NCI-H748 treated with DMSO at 0.1 percent for 48 hours (cell line): Measurements from ENCODE around the gene ANKRD12.
"Not testable (repeated sequence)": the region's sequence is repeated elsewhere in the genome, so short reads cannot be mapped to it uniquely, and the experiment has no call there.

ENCODE experiments used
- DNase-seq: peaks from one replicate; lab custom pipeline; 2025; lab: John Stamatoyannopoulos, UW

Gene ANKRD12

DNA sequence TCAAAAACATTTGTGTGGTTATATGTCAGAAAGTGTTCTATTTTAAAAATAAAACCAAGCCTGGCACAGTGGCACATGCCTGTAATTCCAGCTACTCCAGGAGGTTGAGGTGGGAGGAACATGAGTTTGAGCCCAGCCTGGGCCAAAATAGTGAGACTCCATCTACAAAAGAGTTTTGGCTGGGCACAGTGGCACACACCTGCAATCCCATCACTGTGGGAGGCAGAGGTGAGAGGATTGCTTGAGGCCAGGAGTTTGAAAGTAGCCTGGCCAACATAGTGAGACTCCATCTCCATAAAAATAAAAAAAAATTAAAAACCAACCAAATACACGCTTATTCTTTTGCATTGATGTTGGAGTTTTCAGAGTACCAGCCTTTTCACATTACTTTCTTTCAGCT is 9.6 kb downstream of the ANKRD12 start:
- DNase-seq, result no peak

DNA sequence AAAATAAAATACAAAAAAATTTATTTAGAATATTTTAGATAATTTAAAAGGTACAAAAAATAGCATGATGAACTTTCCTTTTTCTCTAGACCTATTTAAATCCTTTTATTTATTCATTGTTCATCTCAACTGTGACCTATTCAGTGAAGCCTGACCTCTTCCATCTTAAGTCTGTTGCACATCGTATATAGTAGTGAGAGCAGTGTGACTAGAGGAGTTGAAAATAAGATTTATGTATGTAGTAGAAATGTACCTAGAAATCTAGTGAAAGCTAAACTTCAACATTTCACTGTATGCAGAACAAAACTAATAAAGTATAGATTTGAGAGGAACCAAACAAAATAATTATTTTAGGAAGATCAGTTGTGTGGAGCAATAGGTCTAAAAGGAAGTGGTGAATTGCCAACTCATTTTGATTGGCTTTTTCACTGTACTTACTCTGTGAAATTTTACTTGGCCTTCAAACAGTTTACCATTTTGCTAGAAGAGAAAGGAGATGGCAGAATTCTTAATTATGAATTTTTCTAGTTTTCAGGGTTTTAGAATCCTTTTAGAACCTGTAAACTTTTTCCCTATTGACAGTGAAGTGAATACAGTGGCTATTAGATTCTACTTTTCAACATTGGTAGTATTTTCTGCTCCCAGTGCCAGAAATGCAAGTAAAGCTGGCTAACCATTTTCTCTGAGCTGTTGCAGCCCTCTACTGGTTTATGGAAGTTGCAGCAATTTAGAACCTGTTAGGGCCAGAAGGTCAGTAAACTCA is 11.0 kb downstream of the ANKRD12 start:
- no peak for DNase-seq

DNA sequence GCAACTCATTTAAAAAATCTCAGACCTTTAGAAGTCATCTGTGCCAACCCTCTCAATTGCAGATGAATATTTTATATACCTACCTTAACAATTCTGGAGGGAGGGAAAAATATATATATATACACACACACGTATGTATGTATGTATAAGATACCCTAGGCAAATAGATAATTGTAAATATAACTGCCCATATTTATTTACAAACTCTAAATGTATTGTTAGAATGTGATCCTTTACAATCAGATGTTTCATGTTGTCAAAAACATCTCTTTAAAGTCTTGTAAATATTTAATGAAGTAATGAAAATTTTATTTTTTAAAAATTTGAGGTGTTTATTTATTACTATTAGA is 11.6 kb downstream of the ANKRD12 start:
- DNase-seq, result no peak

DNA sequence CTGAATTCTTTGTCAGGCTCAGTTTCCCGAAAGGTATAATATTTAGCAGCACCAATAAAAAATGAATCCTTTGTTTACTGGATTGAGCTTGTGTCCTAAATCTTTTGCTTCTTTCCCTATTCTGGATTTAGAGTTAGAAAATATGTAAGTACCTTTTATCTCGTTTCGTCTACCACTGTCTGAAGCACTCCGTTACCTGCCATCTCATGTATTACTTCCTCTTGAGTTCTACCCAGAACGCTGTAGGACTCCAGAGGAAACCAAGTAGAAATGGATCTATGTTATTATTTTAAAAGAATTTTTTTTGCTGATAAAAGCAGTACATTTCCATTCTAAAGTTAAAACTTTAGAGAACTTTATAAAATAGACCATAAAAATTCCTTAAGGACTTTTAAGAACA is 13.5 kb downstream of the ANKRD12 start:
- DNase-seq, result no peak

DNA sequence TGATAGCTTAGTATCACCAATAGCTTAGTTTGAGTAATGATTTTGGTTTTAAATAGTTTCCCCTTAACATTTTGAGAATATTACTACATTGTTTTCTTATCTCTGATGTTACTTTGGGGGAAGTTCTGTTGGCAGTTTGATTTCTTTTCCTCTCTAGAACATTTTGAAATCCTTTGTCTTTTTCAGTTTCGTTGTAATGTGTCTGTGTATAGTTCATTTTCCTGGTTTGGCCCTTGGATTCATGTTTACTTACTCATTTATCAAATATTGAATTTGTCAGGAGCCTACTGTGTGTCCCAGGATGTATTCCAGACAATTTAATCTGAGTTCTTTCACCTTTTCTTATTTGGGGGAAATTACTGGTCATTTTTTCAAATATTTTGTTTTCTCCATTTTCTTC is 16.7 kb downstream of the ANKRD12 start:
- no peak for DNase-seq

DNA sequence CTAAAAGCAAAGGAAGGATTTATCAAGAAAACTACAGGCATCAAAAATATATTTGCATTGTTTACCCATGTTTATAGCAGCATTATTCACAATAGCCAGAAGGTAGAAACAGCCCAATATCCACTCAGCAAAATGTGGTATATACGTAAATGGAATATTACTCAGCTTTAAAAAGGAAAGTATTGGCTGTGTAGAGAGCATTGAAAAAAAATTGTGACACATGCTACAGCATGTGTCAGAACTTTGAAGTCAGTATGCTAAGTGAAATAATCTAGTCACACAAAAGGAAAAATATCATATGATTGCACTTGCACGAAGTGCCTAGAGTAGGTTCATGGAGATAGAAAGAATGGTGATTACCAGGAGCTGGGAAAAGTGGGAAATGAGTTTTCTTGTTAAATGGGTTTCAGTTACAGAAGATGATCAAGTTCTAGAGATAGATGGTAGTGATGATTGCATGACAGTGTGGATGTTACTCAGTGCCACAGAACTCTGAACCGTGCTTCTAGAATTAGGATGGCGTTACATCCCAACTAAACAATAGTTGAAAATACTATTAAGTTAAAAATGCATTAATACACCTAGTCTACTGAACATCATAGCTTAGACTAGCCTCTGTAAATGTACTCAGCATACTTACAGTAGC is 20.1 kb downstream of the ANKRD12 start:
- no peak for DNase-seq

DNA sequence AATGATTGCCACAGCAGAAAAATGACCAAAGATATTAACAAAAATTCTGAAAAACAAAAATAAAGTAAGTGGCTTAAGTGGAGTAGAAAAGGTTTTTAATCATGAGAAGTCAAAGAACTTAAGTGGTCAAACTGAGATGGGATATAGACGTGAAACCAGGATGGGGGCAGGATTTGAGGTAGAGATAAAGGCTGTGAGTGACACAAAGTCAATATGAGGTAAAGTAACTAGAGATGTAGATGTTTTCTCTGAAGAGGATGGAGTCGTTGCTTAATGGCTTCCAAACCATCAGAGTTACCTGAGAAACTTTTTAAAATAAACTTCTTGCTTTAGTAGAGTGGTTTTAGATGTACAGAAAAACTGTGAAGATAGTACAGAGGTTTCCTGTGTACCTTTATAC is 21.2 kb downstream of the ANKRD12 start:
- DNase-seq, result no peak

DNA sequence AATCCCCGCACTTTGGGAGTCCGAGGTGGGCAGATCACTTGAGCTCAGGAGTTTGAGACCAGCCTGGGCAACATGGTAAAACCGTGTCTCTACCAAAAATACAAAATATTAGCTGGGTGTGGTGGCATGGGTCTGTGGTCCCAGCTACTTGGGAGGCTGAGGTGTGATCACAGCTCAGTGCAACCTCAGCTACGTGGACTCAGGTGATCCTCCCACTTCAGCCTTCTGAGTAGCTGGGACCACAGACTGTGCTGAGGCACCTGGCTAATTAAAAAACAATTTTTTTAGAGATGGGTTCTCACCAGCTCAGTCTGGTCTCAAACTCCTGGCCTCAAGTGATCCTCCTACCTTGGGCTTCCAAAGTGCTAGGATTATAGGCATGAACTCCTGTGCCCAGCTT is 23.4 kb downstream of the ANKRD12 start:
- no peak for DNase-seq

DNA sequence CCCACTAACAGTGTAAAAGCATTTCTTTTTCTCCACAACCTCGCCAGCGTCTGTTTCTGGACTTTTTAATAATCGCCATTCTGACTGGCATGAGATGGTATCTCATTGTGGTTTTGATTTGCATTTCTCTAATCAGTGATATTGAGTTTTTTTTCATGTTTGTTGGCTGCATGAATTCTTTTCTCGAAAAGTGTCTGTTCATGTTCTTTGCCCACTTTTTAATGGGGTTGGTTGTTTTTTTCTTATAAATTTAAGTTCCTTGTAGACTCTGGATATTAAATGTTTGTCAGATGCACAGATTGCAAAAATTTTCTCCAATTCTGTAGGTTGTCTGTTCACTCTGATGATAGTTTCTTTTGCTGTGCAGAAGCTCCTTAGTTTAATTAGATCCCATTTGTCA is 26.1 kb downstream of the ANKRD12 start:
- DNase-seq, result not testable (repeated sequence)

DNA sequence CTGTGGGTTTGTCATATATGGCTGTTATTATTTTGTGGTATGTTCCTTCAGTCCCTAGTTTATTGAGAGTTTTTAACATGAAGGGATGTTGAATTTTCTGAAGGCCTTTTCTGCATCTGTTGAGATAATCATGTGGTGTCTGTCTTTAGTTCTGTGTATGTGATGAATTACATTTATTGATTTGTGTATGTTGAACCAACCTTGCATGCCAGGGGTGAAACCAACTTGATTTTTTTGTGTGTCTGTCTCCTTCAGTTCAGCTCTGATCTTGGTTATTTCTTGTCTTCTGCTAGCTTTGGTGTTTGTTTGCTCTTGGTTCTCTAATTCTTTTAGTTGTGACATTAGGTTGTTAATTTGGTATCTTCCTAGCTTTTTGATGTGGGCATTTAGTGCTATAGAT is 27.6 kb downstream of the ANKRD12 start:
- DNase-seq, result not testable (repeated sequence)

DNA sequence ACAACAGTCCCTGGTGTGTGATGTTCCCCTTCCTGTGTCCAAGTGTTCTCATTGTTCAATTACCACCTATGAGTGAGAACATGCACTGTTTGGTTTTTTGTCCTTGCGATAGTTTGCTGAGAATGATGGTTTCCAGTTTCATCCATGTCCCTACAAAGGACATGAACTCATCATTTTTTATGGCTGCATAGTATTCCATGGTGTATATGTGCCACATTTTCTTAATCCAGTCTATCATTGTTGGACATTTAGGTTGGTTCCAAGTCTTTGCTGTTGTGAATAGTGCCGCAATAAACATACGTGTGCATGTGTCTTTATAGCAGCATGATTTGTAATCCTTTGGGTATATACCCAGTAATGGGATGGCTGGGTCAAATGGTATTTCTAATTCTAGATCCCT is 29.3 kb downstream of the ANKRD12 start:
- not testable (repeated sequence) for DNase-seq

DNA sequence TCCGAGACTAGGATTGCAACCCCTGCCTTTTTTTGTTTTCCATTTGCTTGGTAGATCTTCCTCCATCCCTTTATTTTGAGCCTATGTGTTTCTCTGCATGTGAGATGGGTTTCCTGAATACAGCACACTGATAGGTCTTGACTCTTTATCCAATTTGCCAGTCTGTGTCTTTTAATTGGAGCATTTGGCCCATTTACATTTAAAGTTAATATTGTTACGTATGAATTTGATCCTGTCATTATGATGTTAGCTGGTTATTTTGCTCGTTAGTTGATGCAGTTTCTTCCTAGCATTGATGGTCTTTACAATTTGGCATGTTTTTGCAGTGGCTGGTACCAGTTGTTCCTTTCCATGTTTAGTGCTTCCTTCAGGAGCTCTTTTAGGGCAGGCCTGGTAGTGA is 32.9 kb downstream of the ANKRD12 start:
- not testable (repeated sequence) for DNase-seq

DNA sequence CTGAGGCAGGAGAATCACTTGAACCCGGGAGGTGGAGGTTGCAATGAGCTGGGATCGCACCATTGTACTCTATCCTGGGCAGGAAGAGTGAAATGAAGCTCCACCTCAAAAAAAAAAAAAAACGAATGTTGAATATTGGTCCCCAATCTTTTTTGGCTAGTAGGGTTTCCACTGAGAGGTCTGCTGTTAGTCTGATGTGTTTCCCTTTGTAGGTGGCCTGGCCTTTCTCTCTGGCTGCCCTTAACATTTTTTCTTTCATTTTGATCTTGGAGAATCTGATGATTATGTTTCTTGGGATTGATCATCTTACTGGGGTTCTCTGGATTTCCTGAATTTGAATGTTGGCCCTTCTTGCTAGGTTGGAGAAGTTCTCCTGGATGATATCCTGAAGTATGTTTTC is 35.3 kb downstream of the ANKRD12 start:
- not testable (repeated sequence) for DNase-seq

DNA sequence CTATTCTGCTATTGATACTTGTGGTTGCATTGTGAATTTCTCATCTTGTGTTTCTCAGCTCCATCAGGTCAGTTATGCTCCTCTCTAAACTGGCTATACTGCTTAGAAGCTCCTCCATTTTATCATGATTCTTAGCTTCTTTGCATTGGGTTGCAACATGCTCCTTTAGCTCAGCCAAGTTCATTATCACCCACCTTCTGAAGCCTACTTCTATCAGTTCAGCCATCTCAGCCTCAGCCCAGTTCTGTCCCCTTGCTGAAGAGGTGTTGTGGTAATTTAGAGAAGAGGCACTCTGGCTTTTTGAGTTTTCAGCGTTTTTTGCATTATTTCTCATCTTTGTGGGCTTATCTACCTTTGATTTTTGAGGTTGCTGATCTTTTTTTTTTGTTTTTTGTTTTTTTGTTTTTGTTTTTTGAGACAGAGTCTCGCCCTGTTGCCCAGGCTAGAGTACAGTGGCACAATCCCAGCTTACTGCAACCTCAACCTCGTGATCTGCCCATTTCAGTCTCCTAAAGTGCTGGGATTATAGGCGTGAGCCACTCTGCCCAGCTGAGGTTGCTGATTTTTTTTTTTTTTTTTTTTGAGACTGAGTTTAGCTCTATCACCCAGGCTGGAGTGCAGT is 36.0 kb downstream of the ANKRD12 start:
- DNase-seq, result no peak

DNA sequence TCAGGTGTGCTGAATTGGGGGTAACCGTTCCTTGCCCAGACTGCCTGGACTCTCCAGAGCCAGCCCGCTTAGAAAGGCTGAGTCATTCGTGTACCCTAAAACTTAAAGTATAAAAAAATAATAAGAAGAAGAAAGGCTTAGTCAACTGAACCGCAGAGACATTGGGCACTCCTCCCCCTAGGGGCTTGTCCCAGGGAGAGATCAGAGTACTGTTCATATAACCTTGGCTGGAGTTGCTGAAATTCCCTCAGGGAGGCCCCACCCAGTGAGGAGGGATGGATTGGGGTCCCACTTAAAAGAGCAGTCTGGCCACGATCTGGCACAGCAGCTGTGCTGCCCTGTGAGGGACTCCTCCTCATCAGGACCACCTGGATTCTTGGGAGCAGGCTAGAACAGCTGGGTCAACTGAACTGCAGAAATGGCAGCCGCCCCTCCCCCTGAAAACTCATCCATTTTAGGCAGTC is 37.2 kb downstream of the ANKRD12 start:
- DNase-seq, result no peak

DNA sequence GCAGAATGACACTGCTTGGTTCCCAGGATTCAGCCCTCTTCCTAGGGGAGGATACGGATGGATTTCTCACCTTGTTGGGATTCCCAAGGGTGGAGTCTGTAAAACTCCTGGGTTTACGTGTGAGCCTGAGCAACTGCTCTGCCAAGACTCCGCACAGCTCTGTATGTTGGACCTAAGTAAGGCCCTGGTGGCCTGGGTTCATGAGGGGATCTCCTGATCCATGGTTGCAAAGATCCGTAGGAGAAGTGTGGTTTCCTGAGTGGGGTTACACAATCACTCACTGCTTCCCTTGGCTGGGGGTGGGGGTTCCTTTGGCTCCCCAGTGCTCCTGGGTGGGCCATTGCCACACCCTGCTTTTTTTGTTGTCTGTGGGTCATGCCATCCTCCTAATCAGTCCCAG is 37.7 kb downstream of the ANKRD12 start:
- DNase-seq, result no peak

DNA sequence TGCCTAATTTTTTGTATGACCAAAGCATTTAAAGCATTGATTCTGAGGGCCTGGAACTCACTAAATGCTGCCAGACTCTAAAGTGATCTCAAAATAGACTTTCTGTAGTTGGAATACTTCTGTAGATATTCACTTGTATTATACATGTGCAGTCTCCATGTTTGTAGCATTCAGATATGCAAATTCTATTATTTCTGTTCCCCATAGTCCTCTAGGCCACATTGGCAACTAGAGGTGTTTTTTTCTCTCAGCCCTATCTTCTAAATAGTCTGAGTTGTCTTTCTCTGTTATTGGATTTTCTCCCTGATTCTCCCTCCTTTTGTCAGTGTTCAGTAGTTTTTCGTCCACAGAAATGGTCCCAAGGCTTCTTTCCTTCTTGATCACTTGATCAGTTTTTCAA is 38.5 kb downstream of the ANKRD12 start:
- DNase-seq, result no peak

DNA sequence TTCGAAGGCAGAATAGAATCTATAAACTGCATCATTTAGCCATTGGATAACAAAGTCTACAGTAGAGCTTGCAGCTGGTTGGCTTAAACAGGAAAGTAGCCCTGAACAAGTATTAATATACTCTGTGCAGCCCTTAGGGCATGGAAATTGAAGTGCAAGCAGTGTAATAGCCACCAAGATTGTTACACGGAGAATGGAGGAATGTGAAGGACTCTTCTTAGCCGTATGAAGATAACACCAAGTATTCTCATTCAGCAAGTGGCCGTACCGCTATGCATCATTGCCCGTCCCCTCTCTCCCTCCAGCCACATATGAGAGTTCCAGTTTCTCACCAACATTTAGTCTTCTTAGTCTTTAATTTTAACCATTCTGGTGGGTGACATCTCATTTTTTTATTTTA is 40.5 kb downstream of the ANKRD12 start:
- DNase-seq, result no peak

DNA sequence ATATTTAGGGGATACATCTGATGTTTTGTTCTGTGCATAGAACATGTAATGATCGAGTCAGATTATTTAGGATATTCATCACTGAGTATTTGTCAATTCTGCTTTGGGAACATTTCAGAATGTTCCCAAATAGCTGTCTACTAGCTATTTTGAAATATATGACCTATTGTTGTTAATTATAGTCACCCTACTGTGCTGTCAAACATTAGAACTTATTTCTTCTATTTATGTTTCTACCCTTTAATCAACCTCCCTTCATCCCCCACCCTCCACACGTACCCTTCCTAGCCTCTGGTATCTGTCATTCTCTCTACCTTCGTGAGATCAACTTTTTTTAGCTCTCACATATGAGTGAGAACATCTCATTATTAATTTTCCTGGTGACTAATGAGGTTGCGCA is 40.9 kb downstream of the ANKRD12 start:
- no peak for DNase-seq

DNA sequence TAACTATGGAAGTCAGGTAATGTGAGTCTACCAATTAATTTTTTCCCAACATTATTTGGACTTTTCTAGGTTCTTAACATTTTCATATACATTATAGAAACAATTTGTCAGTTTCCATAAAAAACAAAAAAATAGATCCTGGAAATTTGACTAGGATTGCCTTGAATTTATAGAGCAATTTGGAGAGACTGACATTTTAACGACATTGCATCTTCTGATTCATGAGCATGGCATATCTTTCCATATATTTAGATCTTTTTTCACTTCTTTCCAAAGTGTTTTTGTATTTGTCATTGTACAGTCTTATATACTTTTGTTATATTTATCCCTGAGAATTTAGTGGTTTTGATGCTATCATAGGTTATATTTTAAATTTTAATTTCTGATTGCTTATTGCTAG is 42.0 kb downstream of the ANKRD12 start:
- no peak for DNase-seq

DNA sequence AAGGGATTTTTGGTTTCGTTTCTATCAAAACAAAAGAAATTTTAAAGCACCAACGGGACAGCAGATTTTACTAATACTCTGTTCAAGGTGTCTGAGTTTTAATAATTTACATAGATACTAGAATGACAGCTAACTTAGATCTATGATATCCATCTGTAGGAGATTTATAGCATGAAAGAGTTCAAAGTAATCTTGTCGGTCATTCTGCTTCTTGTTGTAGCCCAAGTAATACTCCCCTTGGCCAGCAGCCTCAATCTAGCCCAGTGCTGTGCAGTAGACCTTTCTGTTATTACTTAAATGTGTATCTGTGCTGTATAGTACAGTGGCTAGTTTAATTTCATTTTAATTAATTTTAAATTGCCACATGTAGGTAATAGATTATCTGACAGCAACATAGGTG is 44.7 kb downstream of the ANKRD12 start:
- DNase-seq, result no peak

DNA sequence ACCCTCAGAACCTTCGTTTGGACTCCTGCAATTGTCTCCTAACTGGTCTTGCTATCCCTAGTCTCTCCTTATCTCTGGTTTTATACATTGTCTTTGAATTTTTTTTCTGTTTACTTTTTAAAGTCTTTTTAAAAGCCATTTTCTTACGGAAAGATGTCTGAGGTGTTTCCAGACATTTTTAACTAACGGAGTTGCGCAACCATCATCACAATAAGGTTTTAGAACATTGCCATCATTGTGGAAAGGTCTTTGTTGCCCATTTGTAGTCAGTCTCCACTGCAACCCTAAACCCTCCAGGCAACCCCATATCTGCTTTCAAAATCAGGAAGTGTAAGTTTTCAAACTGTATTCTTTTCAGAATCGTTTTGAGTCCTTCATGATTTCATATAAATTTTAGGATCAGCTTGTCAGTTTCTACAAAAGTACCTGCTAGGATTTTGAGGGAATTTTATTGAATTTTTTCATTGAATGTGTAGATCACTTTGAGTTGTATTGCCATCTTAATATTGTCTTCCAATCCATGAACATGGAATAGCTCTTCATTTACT is 46.3 kb downstream of the ANKRD12 start:
- DNase-seq, result no peak

DNA sequence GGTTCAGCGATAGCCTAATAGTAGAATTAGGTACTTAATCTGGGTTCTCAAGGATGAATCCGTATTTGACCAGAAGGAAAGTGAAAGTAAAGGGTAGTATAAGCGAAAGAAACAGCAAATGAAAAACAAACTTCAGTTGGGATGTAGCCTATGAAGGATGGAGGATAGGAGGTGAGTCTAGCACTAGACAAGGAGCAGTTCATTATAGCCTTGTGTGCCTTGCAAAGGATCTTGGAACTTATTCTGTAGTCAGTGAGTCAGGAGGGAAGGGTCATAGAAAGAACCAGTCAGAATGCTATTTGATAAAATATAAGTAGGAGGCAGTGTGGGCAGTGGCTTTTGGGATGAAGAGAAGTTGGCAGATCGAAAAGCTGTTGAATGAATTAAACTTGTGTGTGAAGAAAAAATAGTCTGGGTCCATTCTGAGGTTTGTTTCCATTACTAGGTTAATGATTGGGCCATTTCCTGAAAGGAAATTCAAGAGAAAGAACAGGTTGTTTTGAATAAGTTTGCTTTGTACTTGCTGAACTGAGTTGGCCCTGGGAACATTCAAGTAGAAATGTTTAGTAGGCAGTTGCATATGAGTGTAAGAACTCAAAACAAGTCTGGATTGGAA is 48.5 kb downstream of the ANKRD12 start:
- no peak for DNase-seq
